ENCODE data around the gene PTN. TPM values are rescaled to one million over a fixed set of nuclear protein-coding genes. Genes with fewer than 3 reads are reported as not detected.

The PTN gene, protein sequence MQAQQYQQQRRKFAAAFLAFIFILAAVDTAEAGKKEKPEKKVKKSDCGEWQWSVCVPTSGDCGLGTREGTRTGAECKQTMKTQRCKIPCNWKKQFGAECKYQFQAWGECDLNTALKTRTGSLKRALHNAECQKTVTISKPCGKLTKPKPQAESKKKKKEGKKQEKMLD
- total RNA-seq = not detected in 2 replicates

GRCh38 chr7:137343281-137343841 lies at the start of gene PTN:
Gene PTN (minus strand): TSS chr7:137343733. CDS start chr7:137254973, 88,760 bp downstream.
- no peak for DNase-seq (ENCODE audit: low read depth in 2 of 2)

- no peak for DNase-seq (ENCODE audit: low read depth in 2 of 2)
Measured at GRCh38 chr7:137390076-137390475, 46.5 kb upstream of the PTN start.

DNA sequence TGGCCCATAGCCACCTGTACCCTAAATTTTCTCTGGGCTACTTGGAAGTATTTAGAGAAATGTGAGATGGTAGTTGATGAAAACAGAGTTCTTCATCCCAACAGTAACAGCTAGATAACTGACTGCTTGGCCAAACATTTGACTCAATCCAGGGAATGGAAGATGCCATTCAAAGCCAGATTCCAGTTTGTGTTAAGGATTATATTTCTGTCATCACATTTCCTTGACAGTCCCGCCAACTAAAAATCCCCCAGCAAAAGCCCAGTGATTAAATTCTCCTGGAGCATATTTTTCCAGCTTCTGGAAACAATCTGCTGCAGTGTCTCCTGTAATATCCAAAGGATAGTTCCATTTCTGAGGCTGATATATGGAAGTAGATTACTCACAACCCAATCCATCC lies 45.4 kb upstream of the PTN start:
- no peak for DNase-seq (ENCODE audit: low read depth in 2 of 2)

GRCh38 chr7:137386966-137387365 lies 43.4 kb upstream of the PTN start:
- no peak for DNase-seq (ENCODE audit: low read depth in 2 of 2)

DNA sequence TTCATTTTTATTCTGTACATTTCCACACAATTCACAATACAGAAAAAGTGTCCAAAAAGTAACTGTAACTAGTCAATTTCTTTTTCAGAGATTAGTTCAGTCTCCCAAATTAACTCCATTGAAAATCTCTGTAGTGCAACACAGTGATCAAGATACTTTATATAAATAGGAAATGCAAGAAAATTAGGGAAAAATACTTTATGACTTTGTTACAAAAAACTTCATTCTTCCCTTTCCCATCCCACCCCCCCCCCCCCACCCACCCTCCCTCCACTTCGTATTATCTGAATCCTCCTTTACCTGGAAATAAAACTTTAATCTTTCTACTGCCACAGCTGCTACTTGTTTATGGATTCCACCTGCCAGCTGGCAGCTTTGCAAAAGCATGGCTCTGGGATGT lies 37.5 kb upstream of the PTN start:
- DNase-seq (ENCODE audit: low read depth in 2 of 2) = no peak

DNA sequence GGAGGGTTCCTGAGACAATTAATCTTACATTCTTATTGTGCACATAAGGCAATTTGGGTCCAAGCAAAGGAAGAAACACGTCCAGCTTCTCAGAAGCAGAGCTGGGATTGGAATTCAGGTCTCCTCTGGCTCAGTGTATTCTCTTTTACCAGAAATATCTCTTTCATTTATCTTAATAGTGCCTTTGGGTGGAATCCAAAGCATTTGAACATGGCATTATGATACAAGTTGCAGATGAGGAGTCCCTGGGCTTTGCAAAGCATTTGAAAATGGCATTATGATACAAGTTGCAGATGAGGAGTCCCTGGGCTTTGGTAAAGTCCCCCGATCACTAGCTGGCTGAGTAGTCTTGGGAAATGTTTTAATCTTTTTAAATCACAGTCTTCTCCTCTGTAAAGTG lies 30.0 kb upstream of the PTN start:
- no peak for DNase-seq (ENCODE audit: low read depth in 2 of 2)

DNA sequence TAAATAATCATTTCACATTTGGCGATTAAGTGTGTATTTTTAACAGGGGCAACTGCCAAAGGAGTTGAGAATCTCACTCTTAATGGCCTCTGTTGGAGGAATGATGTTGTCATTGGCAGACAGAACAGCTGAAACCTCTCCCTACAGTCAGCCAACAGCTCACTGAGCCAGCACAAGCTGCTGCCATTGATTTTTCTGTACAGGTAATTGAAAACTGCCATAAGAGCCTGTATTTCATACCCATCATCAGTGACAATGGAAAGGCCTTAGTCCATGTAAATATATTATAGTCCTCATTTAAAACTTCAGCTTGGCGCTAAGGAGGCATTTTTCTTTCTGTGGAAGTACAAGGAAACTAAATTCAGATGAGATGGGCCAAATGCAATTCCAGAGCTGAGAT lies 28.1 kb upstream of the PTN start:
- no peak for DNase-seq (ENCODE audit: low read depth in 2 of 2)

- DNase-seq (ENCODE audit: low read depth in 2 of 2) = no peak
Measured at GRCh38 chr7:137366995-137367394, 23.5 kb upstream of the PTN start.

DNA sequence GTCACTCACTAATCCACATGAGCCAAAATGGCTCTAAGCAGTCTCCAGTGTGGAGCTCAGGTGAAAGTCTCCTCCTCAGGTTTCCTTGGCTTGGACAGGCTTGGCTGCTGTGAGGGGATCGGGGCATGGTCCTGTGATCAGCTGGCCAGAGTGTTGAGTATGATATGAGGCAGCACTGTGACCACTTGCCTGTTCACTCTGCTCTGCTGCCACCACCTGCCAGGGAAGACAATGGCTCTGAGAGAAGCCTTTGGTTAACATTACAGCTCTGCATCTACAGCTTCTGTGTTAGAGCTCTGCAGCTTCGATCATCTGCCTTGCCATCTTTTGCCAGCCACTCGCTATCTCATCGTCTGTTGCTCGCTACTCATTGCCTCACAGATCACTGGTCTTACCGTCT lies 20.1 kb upstream of the PTN start:
- DNase-seq (ENCODE audit: low read depth in 2 of 2) = no peak

- no peak for DNase-seq (ENCODE audit: low read depth in 2 of 2)
Measured at GRCh38 chr7:137360087-137360679, 16.6 kb upstream of the PTN start.

- no peak for DNase-seq (ENCODE audit: low read depth in 2 of 2)
Measured at GRCh38 chr7:137354961-137355360, 11.4 kb upstream of the PTN start.

GRCh38 chr7:137354396-137354795 lies 10.9 kb upstream of the PTN start:
- DNase-seq (ENCODE audit: low read depth in 2 of 2) = peak in 1 of 2 donors; percentile 3

DNA sequence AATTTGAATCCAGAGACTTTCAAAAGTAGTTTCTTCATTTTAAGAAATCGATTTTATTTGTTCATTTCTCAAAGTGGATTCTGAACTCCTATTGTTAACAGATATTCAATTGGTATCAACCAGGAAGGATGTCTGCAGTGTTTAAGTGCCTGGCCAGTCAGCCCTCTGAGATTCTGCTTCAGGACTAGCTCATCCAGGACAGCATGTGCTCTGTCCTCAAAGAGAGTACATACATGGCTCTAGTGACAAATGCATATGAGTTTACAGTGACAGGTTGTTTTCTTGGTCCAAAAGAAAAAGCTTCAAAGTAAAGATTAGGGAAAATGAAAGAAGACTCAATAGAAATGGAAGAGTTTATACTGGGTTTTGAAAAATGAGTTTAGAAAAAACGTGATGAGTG lies 8.4 kb upstream of the PTN start:
- DNase-seq (ENCODE audit: low read depth in 2 of 2) = no peak

DNA sequence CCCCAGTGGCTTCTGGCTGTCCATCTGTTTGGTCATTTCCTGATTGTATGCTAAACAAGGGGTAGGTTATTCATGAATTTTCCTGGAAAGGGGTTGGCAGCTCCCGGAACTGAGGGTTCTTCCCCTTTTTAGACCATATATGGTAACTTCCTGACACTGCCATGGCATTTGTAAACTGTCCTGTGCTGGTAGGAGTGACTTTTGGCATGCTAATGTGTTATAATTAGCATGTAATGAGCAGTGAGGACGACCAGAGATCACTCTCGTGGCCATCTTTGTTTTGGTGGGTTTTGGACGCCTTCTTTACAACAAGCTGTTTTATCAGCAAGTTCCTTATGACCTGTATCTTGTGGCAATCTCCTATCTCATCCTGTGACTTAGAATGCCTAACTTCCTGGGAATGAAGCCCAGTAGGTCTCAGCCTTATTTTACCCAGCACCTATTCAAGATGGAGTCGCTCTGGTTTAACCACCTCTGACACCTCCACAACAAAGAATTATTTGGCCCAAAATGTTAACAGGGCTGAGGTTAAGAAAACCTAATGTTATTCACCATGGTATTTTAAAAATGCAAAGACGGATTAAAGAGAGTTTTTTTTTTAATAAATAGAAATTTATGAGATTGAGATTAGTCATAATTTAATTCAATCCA lies 2.4 kb upstream of the PTN start:
- no peak for DNase-seq (ENCODE audit: low read depth in 2 of 2)

GRCh38 chr7:137342828-137343261 lies 688 bp downstream of the PTN start:
- DNase-seq (ENCODE audit: low read depth in 2 of 2) = no peak

GRCh38 chr7:137342265-137342664 lies 1.3 kb downstream of the PTN start:
- DNase-seq (ENCODE audit: low read depth in 2 of 2) = no peak

GRCh38 chr7:137337902-137338301 lies 5.6 kb downstream of the PTN start:
- no peak for DNase-seq (ENCODE audit: low read depth in 2 of 2)

- DNase-seq (ENCODE audit: low read depth in 2 of 2) = no peak
Measured at GRCh38 chr7:137335814-137336213, 7.7 kb downstream of the PTN start.

DNA sequence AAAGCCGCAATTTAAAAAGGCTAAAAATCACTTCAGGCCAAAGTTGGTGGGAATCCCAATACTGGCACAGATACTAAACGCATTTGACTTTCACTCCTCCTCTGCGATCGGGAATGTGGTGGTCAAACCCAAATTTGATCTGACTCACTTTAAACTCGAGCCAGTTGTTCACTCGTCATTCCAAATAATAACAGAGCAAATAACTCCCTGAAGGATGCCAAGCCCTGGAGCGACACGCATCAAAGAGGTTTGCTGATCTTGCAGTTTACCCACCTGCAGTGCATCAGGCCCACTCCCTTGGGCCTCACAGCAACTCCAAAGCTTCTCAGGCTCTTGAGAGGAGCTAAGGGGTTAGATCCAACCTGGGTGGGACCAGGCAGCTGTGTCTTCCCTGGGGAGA lies 12.2 kb downstream of the PTN start:
- DNase-seq (ENCODE audit: low read depth in 2 of 2) = no peak

DNA sequence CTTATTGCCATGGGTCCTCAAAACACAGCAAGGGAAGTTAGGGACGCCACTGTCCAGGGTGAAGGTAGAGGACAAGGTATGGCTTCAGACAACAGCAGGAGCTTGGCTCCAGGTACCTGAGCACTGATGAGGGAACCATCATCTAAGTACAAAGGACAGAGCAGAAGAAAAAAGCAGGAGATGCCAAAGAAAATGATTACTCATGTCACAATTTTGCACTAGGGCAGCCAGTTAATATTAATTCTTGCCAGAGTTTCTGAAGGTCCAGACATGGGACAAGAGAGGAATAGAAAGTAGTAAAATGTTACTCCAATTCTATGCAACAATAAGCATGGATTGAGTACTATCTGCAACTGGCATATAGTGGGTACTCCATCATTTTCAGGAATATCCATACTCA lies 14.1 kb downstream of the PTN start:
- no peak for DNase-seq (ENCODE audit: low read depth in 2 of 2)

- DNase-seq (ENCODE audit: low read depth in 2 of 2) = no peak
Measured at GRCh38 chr7:137328373-137329120, 15.0 kb downstream of the PTN start.

- no peak for DNase-seq (ENCODE audit: low read depth in 2 of 2)
Measured at GRCh38 chr7:137325927-137326326, 17.6 kb downstream of the PTN start.
